CD4-positive, alpha-beta T cell treated with Interleukin-12 subunit alpha and Interleukin-12 subunit beta, for 1 hour (primary cell): ENCODE measurements around the gene DEK.

Source experiments
- DNase-seq: peaks from one replicate; pipeline ENCODE4 v3.0.0-alpha.2; 2020

DEK gene

DNA sequence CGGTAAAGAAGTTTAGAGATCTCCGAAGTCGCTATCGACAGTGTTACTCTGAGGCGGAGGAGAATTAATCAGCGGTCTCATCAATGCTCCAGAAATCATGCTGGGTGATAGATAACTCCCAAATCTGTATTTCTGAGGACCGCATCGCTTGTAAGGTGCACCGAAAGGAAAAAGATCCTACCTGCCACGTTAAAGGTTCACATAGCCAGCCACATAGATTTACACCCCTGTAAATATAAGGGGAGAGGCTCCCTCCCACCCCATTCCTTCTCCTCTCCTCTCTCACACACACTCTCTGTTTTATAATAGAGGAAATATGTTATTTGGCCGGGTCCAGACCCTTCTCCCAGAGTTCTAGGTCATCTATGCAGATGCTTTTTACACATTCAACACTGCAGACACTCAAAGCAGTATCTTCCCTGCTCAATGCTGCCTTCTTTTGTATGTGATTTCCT, 620 bp upstream of the DEK start:
- DNase-seq = no peak

DNA sequence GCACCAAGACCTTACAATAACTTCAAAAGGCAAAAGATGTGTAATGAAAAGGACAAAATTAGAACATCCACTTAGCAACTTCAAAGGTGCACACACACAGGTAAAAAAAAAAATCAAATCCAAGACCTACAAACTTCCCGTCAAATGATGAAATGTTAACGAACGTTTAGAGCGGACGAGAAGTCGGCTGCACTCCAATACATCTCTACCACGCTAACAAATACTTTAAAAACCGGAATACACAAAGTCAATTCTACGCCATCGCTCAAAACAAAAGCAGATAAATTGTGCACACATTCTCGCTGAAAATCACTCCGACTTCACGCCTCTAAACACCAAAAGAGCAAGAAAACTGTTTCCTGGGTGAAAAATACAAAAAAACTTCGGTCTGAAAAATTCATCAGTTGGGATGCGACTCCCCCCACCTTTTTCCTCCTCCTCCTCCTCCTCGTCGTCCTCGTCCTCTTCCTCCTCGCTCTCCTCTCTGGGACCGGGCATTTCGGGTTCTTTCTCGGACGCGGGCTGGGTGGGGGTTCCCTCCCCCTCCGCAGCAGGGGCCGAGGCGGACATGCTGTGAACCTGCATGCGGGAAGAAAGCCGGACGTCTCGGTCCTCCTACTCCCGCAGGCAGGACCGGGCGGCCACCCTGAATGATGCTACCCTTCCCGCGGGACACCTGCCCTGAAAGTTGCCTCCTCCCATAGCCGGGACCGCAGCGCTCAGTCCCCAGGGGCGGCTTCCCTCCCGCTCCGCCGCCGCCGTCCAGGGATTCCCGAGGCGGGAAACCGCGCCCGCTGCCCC, 712 bp downstream of the DEK start:
- peak; percentile 30 for DNase-seq

DNA sequence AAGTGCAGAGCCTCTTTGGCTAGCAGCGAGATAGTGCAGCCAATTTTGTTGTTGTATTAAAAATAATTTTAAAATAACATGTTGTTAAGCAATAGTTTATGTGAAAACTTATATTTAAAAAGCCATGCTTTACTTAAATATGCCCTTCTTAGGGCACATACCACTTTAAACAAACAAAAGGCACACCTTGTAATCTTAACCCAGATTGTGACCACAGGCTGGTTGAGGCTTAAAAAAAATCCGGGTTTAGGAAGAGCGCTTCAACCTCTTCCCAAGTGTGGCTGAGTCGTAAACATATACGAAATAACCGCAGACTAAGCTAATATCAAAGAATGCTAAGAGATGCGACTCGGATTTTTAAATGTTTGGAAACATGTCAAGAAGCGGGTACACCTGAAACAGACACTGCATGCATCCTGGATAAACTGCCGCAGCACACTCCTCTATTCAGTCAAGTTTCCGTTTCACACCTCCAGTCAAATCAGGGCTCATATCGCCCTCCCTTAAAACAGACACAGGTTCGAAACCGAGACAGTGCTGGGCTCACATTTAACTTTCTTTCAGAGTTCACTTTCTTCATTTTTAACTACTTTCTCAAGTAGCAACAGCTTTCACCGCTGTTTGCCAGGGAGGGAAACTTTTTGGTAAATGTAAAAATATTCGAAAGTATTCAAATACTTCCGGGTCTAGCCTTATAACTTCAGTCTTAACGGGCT, 1.5 kb downstream of the DEK start:
- DNase-seq = peak; percentile 55

DNA sequence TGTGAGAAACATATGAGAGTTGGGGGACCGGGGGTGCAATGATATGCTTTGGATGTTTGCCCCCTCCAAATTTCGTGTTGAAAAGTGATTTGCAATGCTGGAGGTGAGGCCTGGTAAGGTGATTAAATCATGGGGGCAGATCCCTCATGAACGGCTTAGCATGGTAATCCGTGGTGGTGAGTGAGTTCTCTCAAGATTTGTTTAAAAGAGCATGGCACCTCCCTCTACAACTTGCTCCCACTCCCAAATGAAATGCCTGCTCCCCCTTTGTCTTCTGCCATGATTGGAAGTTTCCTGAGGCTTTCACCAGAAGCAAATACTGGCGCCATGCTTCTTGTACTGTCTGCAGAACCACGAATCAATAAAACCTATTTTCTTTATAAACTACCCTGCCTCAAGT, 2.5 kb downstream of the DEK start:
- DNase-seq = no peak

DNA sequence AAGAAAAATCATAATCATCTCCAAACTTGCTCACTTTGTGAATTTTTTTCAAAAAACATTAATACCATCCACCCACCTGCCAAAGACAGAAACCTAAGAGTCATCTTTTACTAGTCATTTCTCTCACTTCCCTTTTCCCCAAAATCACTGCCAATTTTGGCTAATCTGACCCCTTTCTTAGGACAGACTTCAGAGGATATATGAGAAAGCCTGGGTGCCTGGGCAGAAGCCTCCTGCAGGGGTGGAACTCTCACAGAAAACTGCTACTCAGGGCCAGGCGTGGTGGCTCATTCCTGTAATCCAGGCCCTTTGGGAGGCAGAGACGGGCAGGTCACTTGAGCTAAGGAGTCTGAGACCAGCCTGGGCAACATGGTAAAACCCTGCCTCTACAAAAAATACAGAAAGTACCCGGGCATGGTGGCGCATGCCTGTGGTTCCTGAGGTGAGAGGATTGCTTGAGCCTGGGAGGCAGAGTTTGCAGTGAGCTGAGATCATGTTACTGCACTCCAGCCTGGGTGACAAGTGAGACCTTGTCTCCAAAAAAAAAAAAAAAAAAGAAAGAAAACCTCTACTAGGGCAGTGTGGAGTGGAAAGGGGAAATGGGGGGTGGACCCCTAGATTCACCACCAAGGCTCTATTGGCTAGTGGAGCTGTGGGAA, 3.8 kb downstream of the DEK start:
- peak; percentile 15 for DNase-seq

DNA sequence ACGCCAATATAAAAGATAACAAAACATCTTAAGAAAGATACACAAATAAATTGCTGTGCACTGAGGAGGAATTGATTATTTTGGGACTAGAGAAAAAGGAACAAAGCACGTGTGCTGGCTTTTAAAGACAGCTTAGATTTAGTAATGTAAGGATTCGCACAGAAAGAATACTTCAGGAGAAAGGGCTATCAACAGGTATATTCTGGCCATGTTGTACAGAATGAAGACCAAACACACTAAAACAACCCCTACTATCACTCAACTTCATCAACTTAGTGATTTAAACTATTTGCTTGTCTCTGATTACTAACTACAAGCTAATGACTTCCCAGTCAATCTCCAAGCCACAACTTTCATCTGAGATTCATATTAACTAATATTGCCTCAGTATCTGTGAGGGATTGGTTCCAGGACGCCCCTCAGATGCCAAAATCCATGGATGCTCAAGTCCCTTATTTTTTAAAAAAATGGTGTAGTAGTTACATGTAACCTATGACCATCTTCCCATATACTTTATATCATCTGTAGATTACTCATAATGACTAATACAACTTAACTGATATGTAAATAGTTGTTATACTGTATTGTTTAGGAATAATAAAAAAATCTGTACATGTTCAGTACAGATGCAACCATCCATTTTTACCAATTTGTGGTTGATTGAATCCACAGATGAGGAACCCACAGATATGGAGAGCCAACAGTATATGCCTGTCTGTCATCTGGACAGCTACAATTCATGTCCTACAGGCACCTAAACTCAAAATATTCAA, 4.5 kb downstream of the DEK start:
- DNase-seq = no peak

DNA sequence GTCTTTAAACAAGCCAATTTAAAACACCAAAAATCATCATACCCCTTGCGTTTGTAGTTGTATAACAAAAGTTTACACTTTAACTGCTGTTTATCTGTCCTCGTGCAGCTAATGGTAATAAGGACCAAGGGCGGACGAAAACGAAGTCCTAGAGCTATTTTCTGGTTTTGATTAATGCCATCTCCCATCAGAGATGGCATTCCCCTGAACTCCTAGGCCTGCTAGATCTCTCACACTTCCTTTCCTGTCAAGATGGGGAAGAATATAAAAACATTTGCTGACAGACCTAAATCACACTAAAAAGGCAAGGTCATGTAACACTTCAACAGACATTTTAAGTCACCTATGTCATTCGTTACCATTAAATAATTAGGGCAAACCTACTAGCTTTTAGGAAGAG, 9.5 kb downstream of the DEK start:
- no peak for DNase-seq

DNA sequence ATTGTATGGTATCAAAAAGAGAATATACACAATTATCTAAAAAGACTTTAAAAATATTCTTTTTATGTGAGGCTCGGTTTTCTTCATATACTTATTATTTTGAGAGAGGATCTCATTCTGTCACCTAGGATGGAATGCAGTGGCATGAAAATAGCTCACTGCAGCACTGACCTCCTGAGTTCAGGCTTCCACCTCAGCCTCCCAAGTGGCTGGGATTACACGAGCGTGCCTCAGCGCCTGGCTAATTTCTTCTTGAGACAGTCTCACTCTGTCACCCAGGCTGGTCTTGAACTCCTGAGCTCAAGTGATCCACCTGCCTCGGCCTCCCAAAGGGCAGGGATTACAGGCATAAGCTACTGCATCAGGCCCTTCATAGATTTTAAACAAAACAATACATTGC, 10.7 kb downstream of the DEK start:
- DNase-seq = no peak

DNA sequence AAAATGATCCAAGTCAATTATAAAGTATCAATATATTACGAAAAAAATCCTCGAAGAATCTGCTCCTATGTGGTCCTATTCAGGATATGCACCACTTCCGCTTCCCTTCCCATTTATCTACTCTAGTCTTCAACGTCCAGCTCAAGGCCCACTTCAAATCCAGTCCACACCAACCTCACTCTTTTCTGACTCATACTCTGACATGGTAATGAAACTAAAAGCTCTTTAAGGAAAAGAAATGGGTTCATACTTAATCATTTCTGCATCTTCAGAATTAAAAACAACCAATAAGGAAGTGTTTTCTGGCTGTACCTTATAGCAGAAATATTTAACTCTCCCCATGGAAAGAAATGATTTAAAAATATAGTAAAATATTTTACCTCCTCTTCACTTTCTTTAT, 15.1 kb downstream of the DEK start:
- DNase-seq = no peak

DNA sequence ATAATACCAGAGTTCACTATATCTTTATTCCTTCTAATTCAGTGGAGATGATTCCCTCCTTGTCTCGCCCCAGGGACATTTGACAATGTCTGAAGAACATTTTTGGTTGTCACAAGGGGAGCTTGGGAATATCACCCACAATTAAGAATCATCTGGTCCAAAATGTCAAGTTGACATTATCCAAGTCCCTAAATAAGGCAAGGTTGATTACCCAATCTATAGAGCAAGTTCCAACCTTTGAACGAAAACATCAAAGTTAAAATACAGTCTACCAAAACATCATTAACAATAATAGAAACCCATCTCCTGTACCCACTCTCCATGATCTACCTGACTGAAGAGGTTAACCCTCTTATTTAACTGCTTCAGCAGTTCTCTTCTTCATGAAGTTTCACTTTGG, 15.6 kb downstream of the DEK start:
- DNase-seq = no peak

DNA sequence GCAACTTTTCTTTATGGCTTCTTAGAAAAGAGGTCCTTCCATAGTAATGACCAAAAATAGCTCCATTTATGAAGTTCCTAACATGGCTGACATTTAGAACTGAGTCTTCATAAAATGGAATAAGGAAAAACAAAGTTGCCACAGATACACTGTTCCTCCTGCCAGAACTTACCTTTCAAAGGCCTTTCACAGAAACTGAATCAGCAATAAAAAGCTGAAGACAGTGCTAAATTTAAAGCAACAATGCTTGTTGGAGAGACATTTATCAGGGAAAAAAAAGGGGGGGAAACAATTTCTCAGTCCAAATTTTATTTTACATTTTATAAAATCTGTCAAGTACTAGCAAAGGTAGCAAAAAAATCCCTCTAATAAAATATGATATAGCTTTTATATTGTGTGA, 17.3 kb downstream of the DEK start:
- DNase-seq = no peak

DNA sequence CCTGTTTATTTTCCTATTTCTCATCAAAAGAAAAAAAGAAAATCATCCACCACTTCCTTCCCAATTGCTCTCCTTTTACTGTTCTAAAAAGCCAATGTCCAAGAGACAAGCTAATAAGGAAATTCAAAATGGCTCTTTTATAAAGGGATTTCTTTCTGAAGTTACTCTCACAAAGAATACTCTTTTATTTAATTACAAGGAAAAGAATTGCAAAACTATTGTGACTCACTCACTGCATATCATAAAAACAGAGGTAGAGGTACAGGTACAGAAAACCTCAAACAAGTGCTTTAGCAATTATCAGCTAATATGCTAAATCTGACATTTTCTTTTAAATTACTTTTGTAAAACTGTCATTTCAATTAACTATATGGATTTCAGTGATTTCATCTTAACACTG, 18.1 kb downstream of the DEK start:
- DNase-seq = no peak

DNA sequence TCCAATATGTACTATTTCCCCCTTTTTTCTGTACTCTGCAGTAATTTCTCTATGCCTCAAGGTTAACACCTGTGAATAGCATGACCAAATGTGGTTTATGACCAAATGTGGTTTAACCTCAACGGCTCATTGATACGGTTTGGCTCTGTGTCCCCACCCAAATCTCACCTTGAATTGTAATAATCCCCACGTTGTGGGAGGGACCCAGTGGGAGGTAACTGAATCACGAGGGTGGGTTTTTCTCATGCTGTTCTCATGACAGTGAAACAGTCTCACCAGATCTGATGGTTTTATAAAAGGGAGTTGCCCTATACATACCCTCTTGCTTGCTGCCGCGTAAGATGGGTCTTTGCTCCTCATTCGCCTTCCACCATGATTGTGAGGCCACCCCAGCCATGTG, 18.7 kb downstream of the DEK start:
- DNase-seq = peak; percentile 19

DNA sequence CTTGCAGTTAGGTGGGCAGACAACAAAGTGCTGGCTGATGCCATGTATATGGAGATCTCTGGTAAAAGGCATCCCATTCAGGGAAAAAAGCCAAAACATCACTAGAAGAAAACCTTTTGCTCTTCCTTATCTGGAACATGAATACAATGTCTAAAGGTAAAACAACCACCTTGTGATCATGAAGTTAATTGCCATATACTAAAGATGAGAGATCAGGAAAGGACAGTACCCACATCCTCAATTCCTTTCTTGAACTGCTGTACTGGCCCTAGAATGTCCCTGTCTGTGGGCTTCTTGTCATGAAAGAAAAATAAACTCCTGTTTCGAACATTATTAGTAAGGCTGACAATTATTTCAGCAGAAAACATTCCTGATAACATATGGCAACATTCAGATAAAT, 19.3 kb downstream of the DEK start:
- DNase-seq = no peak

DNA sequence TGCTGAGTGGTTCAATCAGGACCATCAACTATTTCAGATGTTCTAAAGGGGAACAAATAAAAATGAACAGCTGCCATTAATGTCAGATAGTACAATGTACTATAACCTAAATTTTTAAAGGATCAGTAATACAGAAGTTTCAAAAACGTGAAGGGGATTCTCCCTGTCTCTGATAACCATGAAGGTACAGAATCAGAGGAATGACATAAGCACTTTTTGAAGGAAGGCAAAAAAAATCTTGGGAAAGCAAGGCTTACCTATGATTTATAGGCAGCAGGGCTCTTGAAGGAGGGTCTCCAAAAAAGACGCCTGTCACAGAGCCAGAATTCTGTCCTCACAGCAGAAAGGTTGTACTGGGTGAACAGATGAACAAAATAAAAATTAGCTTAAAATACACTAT, 20.1 kb downstream of the DEK start:
- no peak for DNase-seq

DNA sequence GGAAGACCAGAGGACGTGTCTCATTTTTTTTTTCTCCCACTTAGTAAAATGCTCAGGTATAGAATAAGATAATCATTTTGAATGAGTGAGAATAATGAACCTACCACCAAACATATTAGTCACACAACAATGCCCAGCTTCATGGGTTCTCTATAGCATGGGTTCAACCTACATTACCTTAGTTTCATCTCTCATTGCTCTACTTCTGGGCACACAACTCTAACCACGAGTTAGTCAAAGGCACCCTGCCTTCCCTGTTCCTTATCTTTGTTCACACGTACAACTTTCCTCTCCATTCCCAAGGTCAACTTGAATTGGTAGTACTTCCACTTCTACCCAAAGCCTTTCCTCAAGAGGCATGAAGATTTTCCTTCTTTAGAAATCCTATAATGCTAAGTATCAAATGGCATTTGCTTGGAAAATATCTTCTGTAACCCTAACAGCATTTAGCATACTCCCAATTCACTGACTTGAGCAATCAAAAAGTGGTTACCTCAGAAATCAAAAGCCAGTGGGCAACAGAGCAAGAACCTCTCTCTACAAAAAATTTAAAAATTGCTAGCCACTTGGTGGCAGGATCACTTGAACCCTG, 20.9 kb downstream of the DEK start:
- DNase-seq = no peak

DNA sequence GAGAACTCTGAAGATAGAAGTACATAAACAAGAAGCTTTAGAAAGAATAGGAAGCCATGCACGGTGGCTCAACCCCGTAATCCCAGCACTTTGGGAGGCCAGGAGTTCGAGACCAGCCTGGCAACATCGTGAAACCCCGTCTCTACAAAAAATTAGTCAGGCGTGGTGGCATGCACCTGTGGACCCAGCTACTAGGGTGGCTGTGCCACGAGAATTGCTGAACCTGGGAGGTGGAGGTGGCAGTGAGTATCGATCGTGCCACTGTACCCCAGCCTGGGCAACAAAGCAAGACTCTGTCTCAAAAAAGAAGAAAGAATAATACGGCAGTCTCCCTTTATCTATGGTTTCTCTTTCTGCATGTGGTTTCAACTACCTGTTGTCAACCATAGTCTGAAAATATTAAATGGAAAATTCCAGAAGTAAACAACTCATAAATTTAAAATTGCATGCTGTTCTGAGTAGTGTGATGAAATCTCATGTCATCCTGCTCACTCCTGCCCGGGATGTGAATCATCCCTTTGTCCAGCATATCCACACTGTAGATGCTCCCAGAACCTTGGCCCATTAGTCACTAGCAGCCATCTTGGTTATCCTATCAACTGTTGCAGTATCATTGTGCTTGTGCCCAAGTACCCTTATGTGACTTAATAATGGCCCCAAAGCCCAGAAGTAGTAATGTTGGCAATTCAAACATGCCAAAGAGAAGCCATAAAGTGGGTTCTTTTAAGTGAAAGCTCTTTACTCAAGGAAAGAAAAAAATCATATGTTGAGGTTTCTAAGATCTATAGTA, 22.1 kb downstream of the DEK start:
- DNase-seq = no peak

DNA sequence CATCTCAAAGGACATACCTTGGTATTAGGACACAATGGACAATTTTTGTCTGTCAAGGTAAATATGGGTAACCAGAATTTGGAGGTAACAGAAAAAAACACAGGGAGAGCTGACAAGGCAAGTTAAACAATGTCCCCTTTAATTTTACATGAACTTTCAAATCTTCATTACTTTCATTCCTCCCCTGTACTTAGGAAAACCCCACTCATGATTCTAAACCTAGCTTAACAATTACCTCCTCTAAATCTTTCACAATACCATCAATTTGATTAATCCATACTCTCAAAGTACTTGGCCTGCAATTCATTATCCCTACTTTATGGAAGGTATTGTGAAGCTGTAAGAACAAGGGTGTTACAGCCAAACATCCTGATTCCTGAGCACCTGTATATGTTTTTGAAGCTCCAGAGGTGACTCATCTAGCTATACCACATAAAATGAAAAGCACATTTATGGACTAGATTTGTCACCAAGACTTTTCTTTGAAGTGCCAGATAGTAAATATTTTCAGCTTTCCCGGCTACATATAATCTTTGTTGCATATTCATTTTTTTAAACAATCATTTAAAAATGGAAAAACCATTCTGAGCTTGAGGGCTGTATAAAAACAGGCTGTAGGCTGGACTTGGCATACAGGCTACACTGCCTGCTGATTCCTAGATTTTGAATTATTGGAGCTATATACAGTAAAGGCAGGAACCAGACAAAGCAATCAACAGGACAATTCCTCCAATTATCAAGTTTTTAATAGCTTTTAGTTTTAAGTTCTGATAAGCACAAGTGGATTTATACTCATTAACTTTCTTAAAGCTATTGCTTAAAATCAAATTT, 22.9 kb downstream of the DEK start:
- DNase-seq = no peak

DNA sequence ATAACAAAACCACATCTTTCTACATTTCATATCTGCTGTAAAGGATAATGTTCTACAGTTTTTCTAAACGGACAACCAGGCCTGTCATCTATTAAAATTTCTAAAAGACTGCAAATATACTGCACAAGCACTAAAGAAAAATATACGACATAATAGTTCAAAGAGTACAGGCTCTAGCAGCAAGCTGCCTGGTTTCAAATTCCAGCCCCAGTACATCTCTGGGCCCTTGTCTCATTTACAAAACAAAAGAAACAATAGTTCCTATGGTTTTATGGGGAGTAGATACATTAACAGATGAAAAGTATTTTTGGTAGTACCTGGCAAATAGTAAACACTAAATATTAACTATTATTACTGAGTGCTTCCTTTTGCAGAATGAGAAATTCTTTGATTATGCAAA, 24.1 kb downstream of the DEK start:
- no peak for DNase-seq

DNA sequence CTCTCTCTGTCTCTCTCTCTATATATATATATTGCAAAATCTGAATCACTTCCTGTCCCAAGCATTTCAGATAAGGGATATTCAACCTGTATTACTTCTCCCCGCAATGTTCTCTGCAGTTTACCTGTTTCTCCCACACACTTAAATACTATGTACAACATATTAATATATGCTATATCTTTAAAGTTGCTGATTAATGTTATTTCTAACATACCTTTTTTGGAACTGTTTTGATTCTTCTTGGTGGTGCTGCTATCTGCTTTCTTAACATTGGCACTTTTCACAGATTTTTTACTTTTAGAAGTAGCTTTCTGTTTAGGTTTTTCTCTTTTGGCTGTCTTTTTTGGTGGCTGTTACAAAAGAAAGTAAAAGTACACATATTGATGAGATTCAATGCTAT, 27.2 kb downstream of the DEK start:
- DNase-seq = no peak

DNA sequence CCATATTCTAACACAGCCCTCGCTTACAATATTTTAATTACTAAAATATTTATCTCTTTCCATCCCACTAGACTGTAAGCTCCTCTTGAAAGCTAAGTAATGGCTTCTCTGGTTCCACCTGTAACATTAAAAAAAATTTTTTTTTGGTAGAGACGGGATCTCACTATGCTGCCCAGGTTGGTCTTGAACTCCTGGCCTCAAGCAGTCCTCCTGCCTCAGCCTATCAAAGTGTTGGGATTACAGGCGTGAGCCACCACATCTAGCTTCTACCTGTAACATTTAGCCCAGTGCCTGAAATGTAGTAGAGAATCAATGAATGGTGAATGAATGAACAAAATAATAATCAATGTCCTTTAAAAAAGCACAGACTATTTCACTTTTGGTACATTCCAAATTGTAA, 28.8 kb downstream of the DEK start:
- no peak for DNase-seq
